OCI-LY1 (cell line): ENCODE results near the gene EIF3J.

Experiments
- H2AFZ ChIP-seq: fragments of 200-600 bp; sonication (generic), shearing (Covaris generic); 2 replicates; pipeline ENCODE4 v1.6.0; 2014; ENCODE audit warnings: antibody characterized with exemption, mild to moderate bottlenecking, low read length
- H3F3A ChIP-seq: fragments of 200-600 bp; sonication (generic), shearing (Covaris generic); 2 replicates; pipeline ENCODE4 v1.6.0; 2014; ENCODE audit warnings: mild to moderate bottlenecking, antibody characterized with exemption, low read length, moderate library complexity; ENCODE audit not compliant: insufficient read depth
- H3K27ac ChIP-seq: fragments of 200-600 bp; sonication (generic); 2 replicates; pipeline ENCODE4 v1.5.1; 2014; ENCODE audit warnings: low read length, mixed run types, mild to moderate bottlenecking, low read depth; ENCODE audit not compliant: poor library complexity, severe bottlenecking
- H3K27me3 ChIP-seq: fragments of 200-600 bp; sonication (generic); 2 replicates; pipeline ENCODE4 v1.6.0; 2014; ENCODE audit warnings: antibody characterized with exemption, mild to moderate bottlenecking, low read length, moderate library complexity; ENCODE audit not compliant: insufficient read depth
- H3K36me3 ChIP-seq: fragments of 200-600 bp; sonication (generic); 2 replicates; pipeline ENCODE4 v1.6.1; 2014; ENCODE audit warnings: mild to moderate bottlenecking, antibody characterized with exemption, low read length, moderate library complexity, mixed read lengths; ENCODE audit not compliant: insufficient read depth
- H3K4me1 ChIP-seq: fragments of 200-600 bp; sonication (generic); 2 replicates; pipeline ENCODE4 v1.5.1; 2014; ENCODE audit warnings: mild to moderate bottlenecking, low read length, moderate library complexity; ENCODE audit not compliant: insufficient read depth, severe bottlenecking
- H3K4me2 ChIP-seq: fragments of 200-600 bp; sonication (generic), shearing (Covaris generic); 2 replicates; pipeline ENCODE4 v1.6.1; 2014; ENCODE audit warnings: low read length
- H3K4me3 ChIP-seq: fragments of 200-600 bp; sonication (generic); 2 replicates; pipeline ENCODE4 v1.5.1; 2014; ENCODE audit warnings: low read length, low read depth, mild to moderate bottlenecking, mixed read lengths; ENCODE audit not compliant: poor library complexity, severe bottlenecking
- H3K79me2 ChIP-seq: fragments of 200-600 bp; shearing (Covaris generic); 2 replicates; pipeline ENCODE4 v1.6.1; 2016; ENCODE audit warnings: mixed run types, low read length, mixed read lengths; ENCODE audit not compliant: insufficient read depth
- H3K9ac ChIP-seq: fragments of 200-600 bp; sonication (generic), shearing (Covaris generic); 2 replicates; pipeline ENCODE4 v1.6.1; 2014; ENCODE audit warnings: mild to moderate bottlenecking, low read length, mixed read lengths
- H3K9me2 ChIP-seq: fragments of 200-600 bp; sonication (generic), shearing (Covaris generic); 2 replicates; pipeline ENCODE4 v1.6.1; 2014; ENCODE audit warnings: low read depth, mild to moderate bottlenecking, low read length, mixed read lengths
- H3K9me3 ChIP-seq: fragments of 200-600 bp; shearing (Covaris generic); 2 replicates; pipeline ENCODE4 v1.6.1; 2014; ENCODE audit warnings: low read length, mixed read lengths
- H4K20me1 ChIP-seq: fragments of 200-600 bp; sonication (generic), shearing (Covaris generic); 2 replicates; pipeline ENCODE4 v1.6.0; 2016; ENCODE audit warnings: mild to moderate bottlenecking, low read length; ENCODE audit not compliant: insufficient read depth
- EZH2 ChIP-seq: fragments of 200-600 bp; sonication (generic), shearing (Covaris generic); IDR thresholded peaks from 2 replicates; pipeline ENCODE4 v1.8.0; 2017; ENCODE audit warnings: borderline replicate concordance, mixed run types, mild to moderate bottlenecking, antibody characterized with exemption, low read length, moderate library complexity, mixed read lengths
- TF ChIP-seq, protein P1 (sequence below): fragments of 200-600 bp; sonication (generic), shearing (Covaris generic); IDR thresholded peaks from 2 replicates; pipeline ENCODE4 v1.5.1; 2017; ENCODE audit warnings: mild to moderate bottlenecking, antibody characterized with exemption, low read length, moderate library complexity, mixed read lengths

EIF3J gene

DNA sequence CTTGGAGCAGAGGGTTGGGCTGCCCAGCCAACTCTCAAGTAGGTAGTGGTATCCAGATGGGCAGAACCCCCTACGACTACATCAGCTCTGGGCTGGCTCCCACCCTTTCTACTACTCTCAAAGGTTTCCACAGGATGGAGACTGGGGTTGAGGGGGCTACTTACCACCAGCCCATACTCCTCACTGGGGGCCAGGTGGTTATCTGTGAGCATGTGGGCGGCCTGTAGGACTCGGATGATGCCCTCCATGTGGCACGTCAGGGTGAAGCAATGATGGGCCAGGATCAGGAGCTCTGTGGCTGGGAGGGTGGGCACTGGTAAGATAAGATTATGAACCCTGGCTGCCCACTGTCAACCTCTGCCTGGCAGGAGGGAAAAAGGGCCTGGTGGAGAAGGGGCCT is 33.4 kb downstream of the EIF3J start:
- Histone ChIP-seq H3K4me1 (no peaks in the 10 kb centered on the region), H3F3A (no peaks in the 10 kb centered on the region), H3K4me3 (no peak overlapping the region), H3K9me2 (no peaks in the 10 kb centered on the region), H3K27me3 (no peaks in the 10 kb centered on the region), H3K9ac (no peak overlapping the region), H2AFZ (no peak overlapping the region), H3K79me2 (no peaks in the 10 kb centered on the region), H4K20me1 (no peaks in the 10 kb centered on the region), H3K4me2 (no peak overlapping the region), H3K27ac (no peak overlapping the region), H3K36me3 (peaks cover 62% of the 10 kb centered on the region), H3K9me3 (0 out of 2 replicates have a peak, but pooled peaks cover 3% of the 10 kb centered on the region)
- TF ChIP-seq, protein P1, sequence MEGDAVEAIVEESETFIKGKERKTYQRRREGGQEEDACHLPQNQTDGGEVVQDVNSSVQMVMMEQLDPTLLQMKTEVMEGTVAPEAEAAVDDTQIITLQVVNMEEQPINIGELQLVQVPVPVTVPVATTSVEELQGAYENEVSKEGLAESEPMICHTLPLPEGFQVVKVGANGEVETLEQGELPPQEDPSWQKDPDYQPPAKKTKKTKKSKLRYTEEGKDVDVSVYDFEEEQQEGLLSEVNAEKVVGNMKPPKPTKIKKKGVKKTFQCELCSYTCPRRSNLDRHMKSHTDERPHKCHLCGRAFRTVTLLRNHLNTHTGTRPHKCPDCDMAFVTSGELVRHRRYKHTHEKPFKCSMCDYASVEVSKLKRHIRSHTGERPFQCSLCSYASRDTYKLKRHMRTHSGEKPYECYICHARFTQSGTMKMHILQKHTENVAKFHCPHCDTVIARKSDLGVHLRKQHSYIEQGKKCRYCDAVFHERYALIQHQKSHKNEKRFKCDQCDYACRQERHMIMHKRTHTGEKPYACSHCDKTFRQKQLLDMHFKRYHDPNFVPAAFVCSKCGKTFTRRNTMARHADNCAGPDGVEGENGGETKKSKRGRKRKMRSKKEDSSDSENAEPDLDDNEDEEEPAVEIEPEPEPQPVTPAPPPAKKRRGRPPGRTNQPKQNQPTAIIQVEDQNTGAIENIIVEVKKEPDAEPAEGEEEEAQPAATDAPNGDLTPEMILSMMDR = no peak
- no peak for TF ChIP-seq EZH2

GRCh38 chr15:44573386-44573785 is 36.4 kb downstream of the EIF3J start:
- no peak overlapping the region for H3K4me3 ChIP-seq
- H3K79me2 ChIP-seq = no peaks in the 10 kb centered on the region
- peaks cover 38% of the 10 kb centered on the region for H3K36me3 ChIP-seq
- H3K9ac ChIP-seq = no peak overlapping the region
- no peak overlapping the region for H3K4me2 ChIP-seq
- no peak overlapping the region for H3K27ac ChIP-seq
- no peaks in the 10 kb centered on the region for H3K9me2 ChIP-seq
- TF ChIP-seq EZH2 = no peak
- TF ChIP-seq, protein P1 = no peak
- no peaks in the 10 kb centered on the region for H3K4me1 ChIP-seq
- no peaks in the 10 kb centered on the region for H3F3A ChIP-seq
- H3K27me3 ChIP-seq = no peaks in the 10 kb centered on the region
- no peak overlapping the region for H2AFZ ChIP-seq
- H3K9me3 ChIP-seq = 0 out of 2 replicates have a peak, but pooled peaks cover 3% of the 10 kb centered on the region
- H4K20me1 ChIP-seq = no peaks in the 10 kb centered on the region

DNA sequence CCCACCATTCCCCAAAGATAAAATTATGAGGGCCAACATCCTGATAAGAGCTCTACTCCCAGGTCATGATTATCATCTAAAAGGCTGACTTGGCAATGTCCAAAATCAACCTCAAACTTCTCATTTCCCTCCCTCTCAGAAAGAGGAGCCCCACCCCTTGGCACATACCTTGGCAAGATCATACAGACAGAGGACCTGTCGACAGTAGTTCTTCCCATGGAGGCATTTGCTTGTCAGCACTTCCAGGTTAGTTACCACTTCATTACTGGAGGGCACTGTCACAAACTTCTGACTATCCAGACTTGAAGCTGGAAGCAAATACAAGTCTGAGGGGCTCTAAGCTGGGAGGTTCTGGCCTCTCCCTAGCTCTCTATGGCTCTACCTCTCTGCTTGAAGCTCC is 37.8 kb downstream of the EIF3J start:
- Histone ChIP-seq H3K9ac (no peak overlapping the region), H3K79me2 (no peaks in the 10 kb centered on the region), H3K4me2 (no peak overlapping the region), H3F3A (no peaks in the 10 kb centered on the region), H3K27me3 (no peaks in the 10 kb centered on the region), H3K27ac (no peak overlapping the region), H3K4me1 (no peaks in the 10 kb centered on the region), H3K9me2 (no peaks in the 10 kb centered on the region), H3K4me3 (no peak overlapping the region), H3K9me3 (0 out of 2 replicates have a peak, but pooled peaks cover 3% of the 10 kb centered on the region), H4K20me1 (no peaks in the 10 kb centered on the region), H3K36me3 (peaks cover 32% of the 10 kb centered on the region), H2AFZ (no peak overlapping the region)
- TF ChIP-seq, protein P1 = no peak
- no peak for TF ChIP-seq EZH2
